Measurements from ENCODE around the gene HPN. TPM values are rescaled to one million over a fixed set of nuclear protein-coding genes. Genes with fewer than 3 reads are reported as not detected.
"Not testable (repeated sequence)": the region's sequence is repeated elsewhere in the genome, so short reads cannot be mapped to it uniquely, and the experiment has no call there.

Gene HPN
- total RNA-seq, 1 donor from 2014 or later: 2.0 TPM

DNA sequence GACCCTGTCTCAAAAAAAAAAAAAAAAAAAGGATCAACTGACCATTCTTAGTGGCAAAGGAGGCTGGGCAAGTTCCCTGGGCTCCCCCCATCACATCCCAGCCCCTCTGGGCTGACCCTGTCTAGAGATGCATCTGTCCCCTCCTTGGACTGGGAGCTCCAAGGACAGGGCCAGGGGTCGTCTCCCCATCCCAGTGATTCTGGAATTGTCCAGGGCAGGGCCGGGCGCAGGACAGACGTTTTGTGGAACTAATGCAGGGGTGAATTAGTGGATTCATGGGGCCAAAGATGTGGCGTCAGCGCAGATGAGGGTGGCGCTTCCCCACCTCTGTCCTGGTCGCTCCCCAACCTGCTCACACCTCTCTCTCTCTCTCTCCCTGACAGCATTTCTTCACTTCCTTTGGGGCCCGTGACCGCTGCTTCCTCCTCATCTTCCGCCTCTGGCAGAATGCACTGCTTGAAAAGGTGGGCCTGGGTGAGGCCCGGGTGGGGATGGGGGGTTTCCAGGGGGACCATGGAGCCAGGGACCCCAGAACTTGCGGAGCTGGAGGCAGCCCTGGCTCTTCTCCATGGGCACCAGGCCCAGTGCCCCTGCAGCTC is 30.3 kb upstream of the HPN start:
- TF ChIP-seq, protein P1, sequence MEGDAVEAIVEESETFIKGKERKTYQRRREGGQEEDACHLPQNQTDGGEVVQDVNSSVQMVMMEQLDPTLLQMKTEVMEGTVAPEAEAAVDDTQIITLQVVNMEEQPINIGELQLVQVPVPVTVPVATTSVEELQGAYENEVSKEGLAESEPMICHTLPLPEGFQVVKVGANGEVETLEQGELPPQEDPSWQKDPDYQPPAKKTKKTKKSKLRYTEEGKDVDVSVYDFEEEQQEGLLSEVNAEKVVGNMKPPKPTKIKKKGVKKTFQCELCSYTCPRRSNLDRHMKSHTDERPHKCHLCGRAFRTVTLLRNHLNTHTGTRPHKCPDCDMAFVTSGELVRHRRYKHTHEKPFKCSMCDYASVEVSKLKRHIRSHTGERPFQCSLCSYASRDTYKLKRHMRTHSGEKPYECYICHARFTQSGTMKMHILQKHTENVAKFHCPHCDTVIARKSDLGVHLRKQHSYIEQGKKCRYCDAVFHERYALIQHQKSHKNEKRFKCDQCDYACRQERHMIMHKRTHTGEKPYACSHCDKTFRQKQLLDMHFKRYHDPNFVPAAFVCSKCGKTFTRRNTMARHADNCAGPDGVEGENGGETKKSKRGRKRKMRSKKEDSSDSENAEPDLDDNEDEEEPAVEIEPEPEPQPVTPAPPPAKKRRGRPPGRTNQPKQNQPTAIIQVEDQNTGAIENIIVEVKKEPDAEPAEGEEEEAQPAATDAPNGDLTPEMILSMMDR (conservative IDR thresholded peaks at IDR 0.05; ENCODE audit: low read depth, low read length): no peak
- no peak overlapping the region for H3K4me3 ChIP-seq (ENCODE audit: low read depth, low read length)
- DNase-seq (ENCODE audit: low read depth): no peak

DNA sequence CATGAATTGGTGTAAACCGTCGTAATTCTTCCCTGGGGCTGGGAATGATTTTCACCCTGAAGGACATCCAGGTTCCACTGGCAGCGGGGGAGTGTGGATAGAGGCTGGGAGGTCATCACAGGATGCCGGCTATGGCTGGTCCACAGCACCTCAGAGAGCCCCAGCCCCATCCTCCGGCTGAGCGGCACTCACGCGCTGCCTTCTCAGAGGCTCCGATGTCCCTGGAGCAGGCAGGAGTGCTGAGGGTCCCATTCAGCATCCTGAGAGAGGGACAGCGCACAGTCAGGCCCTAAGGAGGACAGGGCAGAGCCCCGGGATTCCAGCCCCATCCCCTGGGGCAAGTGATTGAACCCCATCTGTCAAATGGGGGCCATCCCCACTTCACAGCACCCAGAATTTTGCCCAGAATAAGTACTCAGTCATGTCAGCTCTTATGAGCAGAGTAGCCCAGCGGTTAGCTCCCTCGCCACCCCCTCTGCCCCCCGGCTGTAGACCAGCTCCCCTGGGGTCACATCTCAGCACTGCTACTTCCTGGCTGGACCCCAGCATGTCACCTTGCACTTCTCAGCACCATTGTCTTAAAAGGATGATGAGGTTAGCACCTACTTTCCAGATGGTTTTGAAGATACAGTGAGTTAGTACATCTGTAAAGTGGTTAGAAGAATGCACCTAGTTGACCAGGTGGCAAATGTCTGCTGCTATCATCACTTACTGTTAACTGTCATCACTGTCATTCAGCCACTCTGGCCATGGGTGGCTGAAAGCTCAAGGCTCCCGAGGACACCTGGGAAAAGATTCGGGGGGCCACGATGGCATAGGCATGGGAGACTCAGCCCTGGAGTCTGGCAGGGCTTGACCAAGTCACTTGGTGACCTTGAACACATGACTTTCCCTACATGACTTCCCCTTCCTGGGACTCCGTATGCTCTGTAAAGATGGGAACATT is 29.5 kb upstream of the HPN start:
- DNase-seq (ENCODE audit: low read depth): no peak
- H3K4me3 ChIP-seq (ENCODE audit: low read depth, low read length): no peak overlapping the region
- TF ChIP-seq, protein P1 (conservative IDR thresholded peaks at IDR 0.05; ENCODE audit: low read depth, low read length): no peak

DNA sequence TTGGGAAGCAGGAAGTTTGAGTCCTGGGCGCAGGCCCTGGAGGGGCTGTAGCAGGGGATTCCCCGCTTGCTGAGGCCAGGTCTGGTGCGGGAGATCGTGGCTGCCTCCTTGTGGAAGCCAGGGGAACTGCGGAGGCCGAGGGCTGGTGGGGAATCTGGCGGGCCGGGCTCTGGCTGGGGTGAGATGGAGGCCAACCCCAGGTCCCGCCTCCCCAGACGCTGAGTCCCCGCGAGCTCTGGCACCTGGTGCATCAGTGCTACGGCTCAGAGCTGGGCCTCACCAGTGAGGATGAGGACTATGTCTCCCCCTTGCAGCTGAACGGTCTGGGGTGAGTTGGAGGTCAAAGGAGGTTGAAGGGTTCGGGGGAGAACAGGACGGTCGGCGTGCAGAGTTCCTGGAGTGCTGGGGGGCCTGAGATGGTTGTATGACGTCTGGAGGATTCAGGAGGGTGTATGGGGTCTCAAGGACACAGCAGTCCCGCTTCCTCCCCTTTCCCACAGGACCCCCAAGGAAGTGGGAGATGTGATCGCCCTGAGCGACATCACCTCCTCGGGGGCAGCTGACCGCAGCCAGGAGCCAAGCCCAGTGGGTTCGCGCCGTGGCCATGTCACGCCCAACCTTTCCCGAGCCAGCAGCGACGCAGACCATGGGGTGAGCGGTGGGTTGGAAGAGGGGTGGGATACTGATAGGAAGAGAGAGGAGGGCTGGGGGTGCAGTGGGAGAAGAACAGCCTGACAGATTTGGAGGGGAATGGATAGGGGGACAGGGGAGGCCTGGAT is 28.3 kb upstream of the HPN start:
- DNase-seq (ENCODE audit: low read depth): no peak
- H3K4me3 ChIP-seq (ENCODE audit: low read depth, low read length): no peak overlapping the region
- TF ChIP-seq, protein P1 (conservative IDR thresholded peaks at IDR 0.05; ENCODE audit: low read depth, low read length): peak; percentile 91

DNA sequence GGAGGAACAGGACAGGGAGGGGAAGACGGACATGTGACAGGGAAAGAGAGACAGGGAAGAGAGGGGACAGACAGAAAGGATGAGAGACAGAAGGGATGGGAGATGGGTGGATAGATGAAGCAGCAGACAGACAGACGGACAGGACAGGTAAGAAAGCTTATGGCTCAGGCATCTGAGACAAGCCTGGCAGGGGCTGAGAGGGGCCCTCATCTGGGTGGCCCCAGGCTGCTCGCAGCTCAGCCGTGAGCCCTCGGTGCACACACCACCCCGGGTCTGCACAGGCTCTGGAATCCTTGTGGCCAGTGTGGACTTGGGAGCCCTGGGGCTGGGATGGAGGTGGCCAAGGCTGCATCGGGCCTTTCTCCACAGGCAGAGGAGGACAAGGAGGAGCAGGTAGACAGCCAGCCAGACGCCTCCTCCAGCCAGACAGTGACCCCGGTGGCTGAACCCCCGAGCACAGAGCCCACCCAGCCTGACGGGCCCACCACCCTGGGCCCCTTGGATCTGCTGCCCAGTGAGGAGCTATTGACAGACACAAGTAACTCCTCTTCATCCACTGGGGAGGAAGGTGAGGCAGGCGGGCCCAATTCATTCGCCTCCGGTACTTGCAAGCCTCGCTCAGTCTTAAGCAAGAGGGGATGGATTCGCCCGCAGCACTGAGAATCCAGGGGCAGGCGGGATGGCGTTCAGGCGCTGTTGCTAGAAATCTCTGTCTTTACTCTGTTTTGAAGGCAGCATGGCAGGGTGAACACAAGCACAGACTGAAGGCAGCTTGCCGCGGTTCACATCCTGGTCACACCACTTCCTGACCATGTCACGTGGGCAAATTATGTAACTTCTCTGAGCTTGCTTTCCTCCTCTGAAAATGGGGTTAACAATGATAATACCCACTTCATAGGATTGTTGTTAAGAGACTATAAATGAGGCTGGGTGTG is 27.4 kb upstream of the HPN start:
- TF ChIP-seq, protein P1 (conservative IDR thresholded peaks at IDR 0.05; ENCODE audit: low read depth, low read length): no peak
- DNase-seq (ENCODE audit: low read depth): no peak
- no peak overlapping the region for H3K4me3 ChIP-seq (ENCODE audit: low read depth, low read length)

DNA sequence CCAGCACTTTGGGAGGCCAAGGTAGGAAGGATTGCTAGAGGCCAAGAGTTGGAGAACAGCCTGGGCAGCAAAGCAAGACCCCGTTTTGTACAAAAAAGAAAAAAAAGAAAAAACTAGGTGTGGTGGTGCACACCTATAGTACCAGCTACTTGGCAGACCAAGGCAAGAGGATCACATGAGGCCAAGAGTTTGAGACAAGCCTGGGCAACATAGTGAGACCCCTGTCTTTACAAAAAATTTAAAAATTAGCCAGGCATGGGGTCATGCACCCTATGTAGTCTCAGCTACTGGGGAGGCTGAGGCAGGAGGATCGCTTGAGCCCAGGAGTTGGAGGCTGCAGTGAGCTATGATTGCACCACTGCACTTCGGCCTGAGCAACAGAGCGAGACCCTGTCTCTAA is 26.7 kb upstream of the HPN start:
- not testable (repeated sequence) for DNase-seq (ENCODE audit: low read depth); H3K4me3 ChIP-seq (ENCODE audit: low read depth, low read length)

- TF ChIP-seq, protein P1 (conservative IDR thresholded peaks at IDR 0.05; ENCODE audit: low read depth, low read length): no peak
- no peak overlapping the region for H3K4me3 ChIP-seq (ENCODE audit: low read depth, low read length)
- DNase-seq (ENCODE audit: low read depth): no peak
Observed at GRCh38 chr19:35015270-35015953, 26.1 kb upstream of the HPN start.

Measured in epithelial cell of proximal tubule (primary cell).